Hair follicle dermal papilla cell (primary cell): ENCODE measurements around the gene WRAP73. TPM values are rescaled to one million over a fixed set of nuclear protein-coding genes. Genes with fewer than 3 reads are reported as not detected.

ENCODE experiments used
- total RNA-seq: library from RNA; depleted of rRNA; stranded (reverse); fragments of >200 nt; gene quantifications from 2 replicates; pipeline ENCODE4 v1.2.3, GENCODE V29; 2012

WRAP73 gene, protein sequence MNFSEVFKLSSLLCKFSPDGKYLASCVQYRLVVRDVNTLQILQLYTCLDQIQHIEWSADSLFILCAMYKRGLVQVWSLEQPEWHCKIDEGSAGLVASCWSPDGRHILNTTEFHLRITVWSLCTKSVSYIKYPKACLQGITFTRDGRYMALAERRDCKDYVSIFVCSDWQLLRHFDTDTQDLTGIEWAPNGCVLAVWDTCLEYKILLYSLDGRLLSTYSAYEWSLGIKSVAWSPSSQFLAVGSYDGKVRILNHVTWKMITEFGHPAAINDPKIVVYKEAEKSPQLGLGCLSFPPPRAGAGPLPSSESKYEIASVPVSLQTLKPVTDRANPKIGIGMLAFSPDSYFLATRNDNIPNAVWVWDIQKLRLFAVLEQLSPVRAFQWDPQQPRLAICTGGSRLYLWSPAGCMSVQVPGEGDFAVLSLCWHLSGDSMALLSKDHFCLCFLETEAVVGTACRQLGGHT
- total RNA-seq = 12.3 and 12.7 TPM in 2 replicates

DNA sequence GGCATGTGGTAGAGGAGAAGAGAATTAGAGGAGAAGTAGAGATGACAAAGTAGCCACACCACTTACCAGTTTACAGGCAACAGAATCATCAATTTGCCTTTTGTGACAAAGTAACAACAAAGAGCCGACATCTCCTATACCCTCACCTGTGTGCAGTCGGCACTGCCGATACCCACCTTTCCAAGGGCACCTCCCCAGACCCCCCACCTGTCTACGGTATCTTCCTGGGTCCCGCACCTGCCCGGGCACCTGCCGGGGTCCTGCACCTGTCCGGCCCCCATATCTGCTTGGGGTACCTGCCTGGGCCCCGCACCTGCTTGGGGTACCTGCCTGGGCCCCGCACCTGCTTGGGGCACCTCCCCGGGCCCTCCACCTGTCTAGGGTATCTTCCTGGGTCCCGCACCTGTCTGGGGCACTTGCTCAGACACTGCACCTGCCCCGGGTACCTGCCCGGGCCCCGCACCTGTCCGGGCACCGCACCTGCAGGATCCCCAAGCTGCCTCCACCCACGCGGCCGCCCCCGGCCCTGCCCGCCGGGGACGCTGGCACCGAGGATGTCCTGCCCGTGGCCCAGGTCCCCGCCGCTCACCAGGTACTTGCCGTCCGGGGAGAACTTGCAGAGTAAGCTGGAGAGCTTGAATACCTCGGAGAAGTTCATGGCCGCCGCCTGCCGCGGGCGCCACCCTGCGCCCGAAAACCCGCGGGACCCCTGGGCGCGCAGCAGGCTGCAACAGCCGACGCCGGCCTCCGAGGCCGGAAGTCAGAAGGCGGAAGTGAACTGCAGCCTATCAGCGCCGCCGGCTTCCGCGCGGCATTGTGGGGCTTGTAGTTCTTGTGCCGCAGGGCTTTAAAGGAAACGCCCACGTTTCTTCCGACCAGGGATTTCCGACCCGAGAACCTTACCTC lies at the start of gene WRAP73:
Gene WRAP73 (minus strand): TSS at position 762 of the 906 bp plus-strand sequence. CDS start 104 bp downstream, at position 658.

DNA sequence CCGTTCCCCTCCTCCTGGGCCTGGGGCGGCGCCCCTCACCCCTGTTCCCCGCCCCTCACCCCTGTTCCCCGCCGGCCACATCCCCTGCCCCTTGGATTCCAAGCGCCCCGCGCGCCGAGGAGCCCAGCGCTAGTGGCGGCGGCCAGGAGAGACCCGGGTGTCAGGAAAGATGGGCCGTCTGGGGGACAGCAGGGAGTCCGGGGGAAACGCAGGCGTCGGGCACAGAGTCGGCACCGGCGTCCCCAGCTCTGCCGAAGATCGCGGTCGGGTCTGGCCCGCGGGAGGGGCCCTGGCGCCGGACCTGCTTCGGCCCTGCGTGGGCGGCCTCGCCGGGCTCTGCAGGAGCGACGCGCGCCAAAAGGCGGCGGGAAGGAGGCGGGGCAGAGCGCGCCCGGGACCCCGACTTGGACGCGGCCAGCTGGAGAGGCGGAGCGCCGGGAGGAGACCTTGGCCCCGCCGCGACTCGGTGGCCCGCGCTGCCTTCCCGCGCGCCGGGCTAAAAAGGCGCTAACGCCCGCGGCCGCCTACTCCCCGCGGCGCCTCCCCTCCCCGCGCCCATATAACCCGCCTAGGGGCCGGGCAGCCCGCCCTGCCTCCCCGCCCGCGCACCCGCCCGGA lies 2.1 kb upstream of the WRAP73 start, which contains the start of gene TP73:
Gene TP73 (plus strand): TSS at position 587 of the 618 bp plus-strand sequence. CDS start 29,850 bp downstream, outside the sequence.

DNA sequence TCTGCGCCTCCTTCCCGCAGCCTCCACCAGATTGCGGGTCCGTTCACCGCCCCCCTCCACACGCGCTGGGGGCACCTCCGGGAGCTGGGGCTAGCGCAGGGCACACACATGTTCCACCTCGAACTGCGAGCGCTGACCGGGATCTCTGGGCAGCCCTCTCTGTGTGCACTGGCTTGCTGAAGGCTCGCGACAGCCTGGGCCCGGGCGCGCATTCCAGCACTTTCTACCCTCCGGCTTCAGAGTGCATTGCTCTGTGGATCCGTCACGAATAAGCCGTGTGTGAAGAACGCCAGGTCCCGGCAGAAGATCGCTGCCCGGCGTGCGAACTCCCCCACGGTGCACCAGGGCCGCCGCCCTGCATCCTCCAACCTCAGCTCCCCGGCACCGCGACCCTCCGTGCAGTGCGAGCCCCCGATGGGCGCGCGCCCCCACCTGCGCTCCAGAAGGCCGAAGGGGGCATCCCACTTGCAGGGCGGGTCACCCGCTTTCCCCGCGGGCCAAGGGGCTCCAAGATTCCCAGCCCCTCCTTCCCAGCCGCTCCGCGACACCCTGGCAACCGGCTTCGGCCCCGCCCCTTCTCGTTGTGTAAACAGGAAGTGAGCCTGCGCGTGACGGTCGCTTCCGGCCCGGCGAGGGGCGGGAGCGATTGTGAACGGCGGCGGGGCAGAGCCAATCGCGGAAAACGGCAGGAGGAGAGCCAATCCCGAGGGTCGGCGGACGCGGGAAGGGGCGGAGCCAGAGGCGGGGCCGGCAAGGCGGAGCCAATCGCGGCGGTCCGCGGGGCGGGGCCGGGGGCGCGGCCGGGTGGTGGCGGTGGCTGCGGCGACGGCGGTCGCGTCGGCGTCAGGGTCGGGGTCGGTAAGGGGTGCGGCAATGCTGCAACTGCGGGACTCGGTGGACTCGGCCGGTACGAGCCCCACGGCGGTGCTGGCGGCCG lies 25.4 kb downstream of the WRAP73 start, which contains the start of gene TPRG1L:
Gene TPRG1L (plus strand): TSS at position 816 of the 937 bp plus-strand sequence. CDS start 58 bp downstream, at position 874.

DNA sequence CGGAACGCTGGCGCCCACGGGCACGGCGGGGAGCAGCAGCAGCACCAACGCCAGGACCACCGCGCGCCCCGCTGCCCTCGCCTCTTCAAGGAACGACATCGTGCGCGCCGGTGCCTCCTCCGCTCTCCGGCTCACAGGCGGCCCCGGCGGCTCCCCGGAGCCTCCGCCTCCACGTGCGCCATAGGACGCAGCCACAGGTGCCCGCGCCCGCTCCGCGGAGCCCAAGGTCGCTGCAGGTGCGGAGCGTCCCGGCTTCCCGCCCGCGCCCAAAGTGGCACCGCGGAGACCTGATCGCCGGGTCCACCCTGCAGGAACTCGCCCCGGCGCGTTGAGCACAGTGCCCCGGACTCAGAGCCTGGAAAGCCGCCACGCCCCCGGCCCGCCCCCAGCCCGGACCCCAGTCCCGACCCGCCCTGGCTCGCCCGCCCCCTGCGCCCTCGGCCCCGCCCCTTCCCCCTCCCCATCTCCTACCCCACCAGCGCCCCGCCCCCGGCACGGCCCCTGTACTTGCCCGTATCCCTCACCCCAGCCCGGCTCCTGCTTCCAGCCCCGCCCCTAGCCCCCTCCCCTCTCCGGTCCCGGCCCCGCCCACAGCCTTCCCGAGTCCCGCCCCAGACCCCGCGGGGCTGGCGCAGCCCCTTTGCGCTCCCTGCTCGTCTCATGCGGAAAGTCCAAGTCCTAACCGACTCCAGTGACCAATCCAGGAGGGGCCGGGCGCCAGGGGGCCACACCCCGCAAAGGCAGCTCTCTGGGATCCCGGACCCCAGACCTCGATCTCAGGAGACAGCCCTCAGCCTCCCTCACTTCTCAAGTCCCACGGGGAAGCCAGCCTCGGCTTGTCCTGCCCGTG lies 38.5 kb downstream of the WRAP73 start, which contains the start of gene MEGF6:
Gene MEGF6 (minus strand): TSS at position 339 of the 850 bp plus-strand sequence. CDS start 240 bp downstream, at position 99.

Other genes with a start within 250 kb of the WRAP73 start
- gene ARHGEF16, start 195.4 kb downstream of the WRAP73 start, total RNA-seq = not detected in 2 replicates
- gene MEGF6, start 38.6 kb downstream of the WRAP73 start, total RNA-seq = 16.6 and 19.2 TPM in 2 replicates
- gene TPRG1L, start 25.1 kb downstream of the WRAP73 start, total RNA-seq = 17.8 and 20.6 TPM in 2 replicates
- gene TP73, start 2.4 kb upstream of the WRAP73 start, total RNA-seq = not detected in 2 replicates
- not detected in 2 replicates for gene CCDC27, start 102.3 kb upstream of the WRAP73 start, total RNA-seq
- 0.49 and 2.7 TPM in 2 replicates for gene SMIM1, start 122.6 kb upstream of the WRAP73 start, total RNA-seq
- gene LRRC47, start 146.4 kb upstream of the WRAP73 start, total RNA-seq = 37.6 and 38.3 TPM in 2 replicates
- gene CEP104, start 207.1 kb upstream of the WRAP73 start, total RNA-seq = 19.8 and 24.2 TPM in 2 replicates
- 6.7 and 7.5 TPM in 2 replicates for gene DFFB, start 207.4 kb upstream of the WRAP73 start, total RNA-seq